Ascending aorta (tissue), 2 donors: ENCODE measurements around the gene BLM. TPM values are rescaled to one million over a fixed set of nuclear protein-coding genes. Genes with fewer than 3 reads are reported as not detected.
"Not testable (repeated sequence)": the region's sequence is repeated elsewhere in the genome, so short reads cannot be mapped to it uniquely, and the experiment has no call there.

Experiments used
- DNase-seq, 2 donors: peaks; one replicate each; pipeline ENCODE4 v3.0.0-alpha.2; 2019; ENCODE audit warnings: low spot score in 2 of 2
- H3K27ac ChIP-seq, 2 donors: fragments of 200-600 bp; sonication (generic); one replicate each; pipeline ENCODE4 v1.5.1; 2016 to 2017; ENCODE audit warnings: mild to moderate bottlenecking in 1 of 2
- H3K27me3 ChIP-seq: fragments of 200-600 bp; sonication (generic); one replicate; pipeline ENCODE4 v1.5.1; 2017
- H3K36me3 ChIP-seq, 2 donors: fragments of 200-600 bp; sonication (generic); one replicate each; pipeline ENCODE4 v1.5.1; 2016
- H3K4me1 ChIP-seq, 2 donors: fragments of 200-600 bp; sonication (generic); one replicate each; pipeline ENCODE4 v1.5.1; 2016 to 2017; ENCODE audit warnings: mild to moderate bottlenecking in 1 of 2
- H3K4me3 ChIP-seq, 2 donors: fragments of 200-600 bp; sonication (generic); one replicate each; pipeline ENCODE4 v1.5.1; 2016 to 2017; ENCODE audit warnings: mild to moderate bottlenecking in 1 of 2
- H3K9me3 ChIP-seq, 2 donors: fragments of 200-600 bp; sonication (generic); one replicate each; pipeline ENCODE4 v1.5.1; 2016
- intact Hi-C: fragments of 100-400 bp; cut with DNase I; formaldehyde crosslinking; loops from one replicate; pipeline ENCODE4 v1.15.1; 2023
- total RNA-seq: library from RNA; depleted of rRNA; stranded (reverse); fragments of >200 nt; gene quantifications from one replicate; pipeline ENCODE4 v1.1.0, GENCODE V29; 2016
- TF ChIP-seq, protein P1 (sequence below), 3 experiments: fragments of 200-600 bp in 2 of 3; fragments of 450-650 bp in 1 of 3; sonication (generic) in 2 of 3; IDR thresholded peaks; one replicate each; pipeline ENCODE4 v1.5.1; 2016 to 2019; ENCODE audit warnings: antibody characterized with exemption in 3 of 3, mild to moderate bottlenecking in 1 of 3, moderate library complexity in 1 of 3

The BLM gene
- 0.11 TPM for total RNA-seq

- intact Hi-C loops: loop anchor here (2.0 to 5.0 kb wide), 4 partner anchors 36 to 220 kb away; partner anchors contain the start of genes FES and UNC45A
- DNase-seq: peak; percentile 92 to 98
- TF ChIP-seq, protein P1, sequence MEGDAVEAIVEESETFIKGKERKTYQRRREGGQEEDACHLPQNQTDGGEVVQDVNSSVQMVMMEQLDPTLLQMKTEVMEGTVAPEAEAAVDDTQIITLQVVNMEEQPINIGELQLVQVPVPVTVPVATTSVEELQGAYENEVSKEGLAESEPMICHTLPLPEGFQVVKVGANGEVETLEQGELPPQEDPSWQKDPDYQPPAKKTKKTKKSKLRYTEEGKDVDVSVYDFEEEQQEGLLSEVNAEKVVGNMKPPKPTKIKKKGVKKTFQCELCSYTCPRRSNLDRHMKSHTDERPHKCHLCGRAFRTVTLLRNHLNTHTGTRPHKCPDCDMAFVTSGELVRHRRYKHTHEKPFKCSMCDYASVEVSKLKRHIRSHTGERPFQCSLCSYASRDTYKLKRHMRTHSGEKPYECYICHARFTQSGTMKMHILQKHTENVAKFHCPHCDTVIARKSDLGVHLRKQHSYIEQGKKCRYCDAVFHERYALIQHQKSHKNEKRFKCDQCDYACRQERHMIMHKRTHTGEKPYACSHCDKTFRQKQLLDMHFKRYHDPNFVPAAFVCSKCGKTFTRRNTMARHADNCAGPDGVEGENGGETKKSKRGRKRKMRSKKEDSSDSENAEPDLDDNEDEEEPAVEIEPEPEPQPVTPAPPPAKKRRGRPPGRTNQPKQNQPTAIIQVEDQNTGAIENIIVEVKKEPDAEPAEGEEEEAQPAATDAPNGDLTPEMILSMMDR (IDR thresholded peaks at IDR 0.05): peak in 2 of 3 experiments; percentile 38 to 70
- Histone ChIP-seq H3K4me1 (peaks cover 6 to 7% of the 10 kb centered on the region in 2 donors), H3K27ac (peak within 1 kb of the TSS; percentile 89 to 91), H3K4me3 (peak within 1 kb of the TSS; percentile 69), H3K27me3 (no peaks in the 10 kb centered on the region), H3K36me3 (no peaks in the 10 kb centered on the region), H3K9me3 (no peaks in the 10 kb centered on the region)
These were observed at the start of gene BLM for GRCh38 chr15:90716976-90717821. Gene BLM, plus strand, starts transcription at chr15:90717346. Its CDS starts 30,047 bp downstream, at chr15:90747393.

DNA sequence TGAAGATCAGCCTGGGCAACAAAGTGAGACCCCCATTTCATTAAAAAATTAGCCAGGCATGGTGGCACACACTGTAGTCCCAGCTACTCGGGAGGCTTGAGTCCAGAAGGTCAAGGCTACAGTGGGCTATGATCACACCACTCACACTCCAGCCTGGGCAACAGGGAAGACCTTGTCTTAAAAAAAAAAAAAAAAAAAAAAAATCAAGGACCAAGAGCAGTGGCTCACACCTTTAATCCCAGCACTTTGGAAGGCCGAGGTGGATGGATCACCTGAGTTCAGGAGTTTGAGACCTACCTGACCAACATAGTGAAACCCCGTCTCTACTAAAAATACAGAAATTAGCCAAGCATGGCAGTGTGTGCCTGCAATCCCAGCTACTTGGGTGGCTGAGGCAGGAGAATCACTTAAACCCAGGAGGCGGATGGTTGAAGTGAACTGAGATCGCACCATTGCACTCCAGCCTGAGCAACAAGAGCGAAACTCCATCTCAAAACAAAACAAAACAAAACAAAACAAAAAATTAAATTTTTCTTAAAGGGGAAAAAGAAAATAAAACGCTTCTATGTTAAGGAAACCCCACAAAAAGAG, 49.3 kb upstream of the BLM start:
- H3K27ac ChIP-seq, intact Hi-C loops, H3K4me3 ChIP-seq, DNase-seq, H3K9me3 ChIP-seq, H3K36me3 ChIP-seq, H3K4me1 ChIP-seq, H3K27me3 ChIP-seq: not testable (repeated sequence)

GRCh38 chr15:90670631-90671030, 46.5 kb upstream of the BLM start:
- H3K27me3 ChIP-seq, H3K36me3 ChIP-seq, H3K27ac ChIP-seq, H3K4me1 ChIP-seq, intact Hi-C loops, H3K9me3 ChIP-seq, H3K4me3 ChIP-seq, DNase-seq: not testable (repeated sequence)

- no peaks in the 10 kb centered on the region for H3K27me3 ChIP-seq
- H3K4me3 ChIP-seq: no peak overlapping the region
- no peak overlapping the region for H3K27ac ChIP-seq
- intact Hi-C loops: no loop called here
- no peaks in the 10 kb centered on the region for H3K9me3 ChIP-seq
- H3K36me3 ChIP-seq: no peaks in the 10 kb centered on the region
- no peak for DNase-seq
- peaks cover 0 to 1% of the 10 kb centered on the region in 2 donors for H3K4me1 ChIP-seq
- TF ChIP-seq, protein P1 (IDR thresholded peaks at IDR 0.05): no peak
These were observed 45.9 kb upstream of the BLM start for GRCh38 chr15:90671216-90671615.

DNA sequence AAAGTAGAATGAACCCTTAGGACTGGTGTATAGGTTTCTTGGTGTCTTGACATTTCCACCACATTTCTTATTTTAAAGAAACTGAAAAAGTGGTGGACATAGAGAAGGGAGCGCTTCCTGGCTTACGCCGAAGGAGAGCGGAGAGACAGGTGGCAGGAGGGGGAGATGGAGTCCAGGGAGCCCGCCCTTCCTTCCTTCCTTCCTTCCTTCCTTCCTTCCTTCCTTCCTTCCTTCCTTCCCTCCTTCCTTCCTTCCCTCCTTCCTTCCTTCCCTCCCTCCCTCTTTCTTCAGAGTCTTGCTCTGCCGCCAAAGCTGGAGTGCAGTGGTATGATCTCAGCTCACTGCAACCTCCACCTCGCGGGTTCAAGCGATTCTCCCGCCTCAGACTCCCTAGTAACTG, 43.8 kb upstream of the BLM start:
- H3K36me3 ChIP-seq, H3K27ac ChIP-seq, H3K4me3 ChIP-seq, H3K27me3 ChIP-seq, H3K9me3 ChIP-seq, intact Hi-C loops, DNase-seq, H3K4me1 ChIP-seq: not testable (repeated sequence)

- no peaks in the 10 kb centered on the region for H3K36me3 ChIP-seq
- intact Hi-C loops: no loop called here
- H3K27me3 ChIP-seq: no peaks in the 10 kb centered on the region
- no peaks in the 10 kb centered on the region for H3K9me3 ChIP-seq
- DNase-seq: no peak
- TF ChIP-seq, protein P1 (IDR thresholded peaks at IDR 0.05): no peak
- H3K4me3 ChIP-seq: no peak overlapping the region
- H3K27ac ChIP-seq: no peak overlapping the region
- H3K4me1 ChIP-seq: no peaks in the 10 kb centered on the region
These were observed 42.7 kb upstream of the BLM start for GRCh38 chr15:90674476-90674875.

- DNase-seq: no peak
- H3K4me3 ChIP-seq: no peak overlapping the region
- peaks cover 4% of the 10 kb centered on the region in 2 donors for H3K4me1 ChIP-seq
- intact Hi-C loops: no loop called here
- H3K27ac ChIP-seq: no peak overlapping the region
- no peaks in the 10 kb centered on the region for H3K9me3 ChIP-seq
- TF ChIP-seq, protein P1 (IDR thresholded peaks at IDR 0.05): no peak
- H3K27me3 ChIP-seq: no peaks in the 10 kb centered on the region
- H3K36me3 ChIP-seq: no peaks in the 10 kb centered on the region
These were observed 41.7 kb upstream of the BLM start for GRCh38 chr15:90675464-90675863.
